HL-60 (cell line): ENCODE measurements around the gene LPXN.

Experiments used
- DNase-seq, 2 experiments: peaks; one replicate each; pipeline ENCODE4 v3.0.0-alpha.2; 2010 to 2020; ENCODE audit warnings: low read depth in 1 of 2, low spot score in 1 of 2
- H3K27ac ChIP-seq: fragments of 250-450 bp; sonication (Bioruptor Pico); replicated peaks from 2 replicates; pipeline ENCODE4 v1.5.1; 2020; ENCODE audit warnings: mild to moderate bottlenecking, moderate library complexity
- H3K27me3 ChIP-seq: fragments of 250-450 bp; sonication (Bioruptor Pico); 2 replicates; pipeline ENCODE4 v1.5.1; 2021; ENCODE audit warnings: mild to moderate bottlenecking, moderate library complexity; ENCODE audit not compliant: insufficient read depth, poor library complexity, severe bottlenecking
- H3K4me3 ChIP-seq: replicated peaks from 2 replicates; pipeline ENCODE4 v1.5.1; 2011; ENCODE audit warnings: mild to moderate bottlenecking, control low read depth, low read length; ENCODE audit not compliant: insufficient read depth
- CTCF ChIP-seq: IDR thresholded peaks from one replicate; pipeline ENCODE4 v1.5.1; 2011; ENCODE audit warnings: low read length, control low read depth, inconsistent platforms; ENCODE audit not compliant: insufficient read depth
- GABPA ChIP-seq: IDR thresholded peaks from 2 replicates; pipeline ENCODE4 v1.6.1; 2012; ENCODE audit warnings: low read depth
- POLR2AphosphoS5 ChIP-seq: IDR thresholded peaks from 2 replicates; pipeline ENCODE4 v1.6.1; 2012; ENCODE audit warnings: low read depth
- SPI1 ChIP-seq: IDR thresholded peaks from 2 replicates; pipeline ENCODE4 v1.6.1; 2012; ENCODE audit warnings: low read depth, mild to moderate bottlenecking, borderline replicate concordance
- TF ChIP-seq, protein P1 (sequence below): IDR thresholded peaks from 2 replicates; pipeline ENCODE4 v1.6.1; 2012; ENCODE audit warnings: low read depth; ENCODE audit not compliant: insufficient replicate concordance

LPXN gene

DNA sequence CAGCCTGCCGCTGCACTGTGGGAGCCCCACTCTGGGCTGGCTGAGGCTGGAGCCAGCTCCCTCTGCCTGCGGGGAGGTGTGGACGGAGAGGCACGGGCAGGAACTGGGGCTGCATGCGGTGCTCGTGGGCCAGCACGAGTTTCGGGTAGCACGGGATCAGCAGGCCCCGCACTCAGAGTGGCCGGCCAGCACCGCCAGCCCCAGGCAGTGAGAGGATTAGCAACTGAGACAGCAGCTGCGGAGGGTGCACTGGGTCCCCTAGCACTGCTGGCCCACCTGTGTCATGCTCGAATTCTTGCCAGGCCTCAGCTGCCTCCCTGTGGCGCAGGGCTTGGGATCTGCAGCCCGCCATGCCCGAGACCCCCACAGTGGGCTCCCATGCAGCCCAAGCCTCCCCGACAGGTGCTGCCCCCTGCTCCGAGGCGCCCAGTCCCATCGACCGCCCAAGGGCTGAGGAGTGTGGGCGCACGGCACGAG, 43.8 kb downstream of the LPXN start:
- no peak overlapping the region for H3K27ac ChIP-seq
- no peak overlapping the region for H3K4me3 ChIP-seq
- H3K27me3 ChIP-seq: no peaks in the 10 kb centered on the region
- TF ChIP-seq, protein P1, sequence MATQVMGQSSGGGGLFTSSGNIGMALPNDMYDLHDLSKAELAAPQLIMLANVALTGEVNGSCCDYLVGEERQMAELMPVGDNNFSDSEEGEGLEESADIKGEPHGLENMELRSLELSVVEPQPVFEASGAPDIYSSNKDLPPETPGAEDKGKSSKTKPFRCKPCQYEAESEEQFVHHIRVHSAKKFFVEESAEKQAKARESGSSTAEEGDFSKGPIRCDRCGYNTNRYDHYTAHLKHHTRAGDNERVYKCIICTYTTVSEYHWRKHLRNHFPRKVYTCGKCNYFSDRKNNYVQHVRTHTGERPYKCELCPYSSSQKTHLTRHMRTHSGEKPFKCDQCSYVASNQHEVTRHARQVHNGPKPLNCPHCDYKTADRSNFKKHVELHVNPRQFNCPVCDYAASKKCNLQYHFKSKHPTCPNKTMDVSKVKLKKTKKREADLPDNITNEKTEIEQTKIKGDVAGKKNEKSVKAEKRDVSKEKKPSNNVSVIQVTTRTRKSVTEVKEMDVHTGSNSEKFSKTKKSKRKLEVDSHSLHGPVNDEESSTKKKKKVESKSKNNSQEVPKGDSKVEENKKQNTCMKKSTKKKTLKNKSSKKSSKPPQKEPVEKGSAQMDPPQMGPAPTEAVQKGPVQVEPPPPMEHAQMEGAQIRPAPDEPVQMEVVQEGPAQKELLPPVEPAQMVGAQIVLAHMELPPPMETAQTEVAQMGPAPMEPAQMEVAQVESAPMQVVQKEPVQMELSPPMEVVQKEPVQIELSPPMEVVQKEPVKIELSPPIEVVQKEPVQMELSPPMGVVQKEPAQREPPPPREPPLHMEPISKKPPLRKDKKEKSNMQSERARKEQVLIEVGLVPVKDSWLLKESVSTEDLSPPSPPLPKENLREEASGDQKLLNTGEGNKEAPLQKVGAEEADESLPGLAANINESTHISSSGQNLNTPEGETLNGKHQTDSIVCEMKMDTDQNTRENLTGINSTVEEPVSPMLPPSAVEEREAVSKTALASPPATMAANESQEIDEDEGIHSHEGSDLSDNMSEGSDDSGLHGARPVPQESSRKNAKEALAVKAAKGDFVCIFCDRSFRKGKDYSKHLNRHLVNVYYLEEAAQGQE: no peak
- no peak for TF ChIP-seq CTCF
- TF ChIP-seq POLR2AphosphoS5: no peak
- no peak for TF ChIP-seq SPI1
- no peak for TF ChIP-seq GABPA
- no peak for DNase-seq

- H3K27ac ChIP-seq: no peak overlapping the region
- no peak for DNase-seq
- H3K27me3 ChIP-seq: no peaks in the 10 kb centered on the region
- H3K4me3 ChIP-seq: no peak overlapping the region
- no peak for TF ChIP-seq CTCF
- TF ChIP-seq, protein P1: no peak
- TF ChIP-seq GABPA: no peak
- TF ChIP-seq POLR2AphosphoS5: no peak
- TF ChIP-seq SPI1: no peak
These were observed 45.4 kb downstream of the LPXN start for GRCh38 chr11:58530236-58530635.

GRCh38 chr11:58527429-58527828, 48.2 kb downstream of the LPXN start:
- Histone ChIP-seq H3K27me3 (no peaks in the 10 kb centered on the region), H3K4me3 (no peak overlapping the region), H3K27ac (no peak overlapping the region)
- no peak for DNase-seq
- TF ChIP-seq SPI1 (no peak), CTCF (no peak), POLR2AphosphoS5 (no peak), GABPA (no peak)
- TF ChIP-seq, protein P1: no peak
